SK-N-SH treated with all-trans-retinoic acid at 6 μM for 48 hours (cell line): ENCODE results near the gene PPP2R5D.

Experiments
- ARNTL ChIP-seq: fragments of 450-650 bp; formaldehyde crosslinking; IDR thresholded peaks from 2 replicates; pipeline ENCODE4 v1.5.0; 2020; ENCODE audit warnings: low read depth, mild to moderate bottlenecking, moderate library complexity, borderline replicate concordance
- ZC3H10 ChIP-seq: fragments of 250-450 bp; sonication (Bioruptor Pico); IDR thresholded peaks from 2 replicates; pipeline ENCODE4 v1.5.1; 2021; ENCODE audit warnings: mild to moderate bottlenecking, moderate library complexity
- ZFP3 ChIP-seq: fragments of 250-450 bp; sonication (Bioruptor Pico); IDR thresholded peaks from 2 replicates; pipeline ENCODE4 v1.5.0; 2020; ENCODE audit warnings: mild to moderate bottlenecking, moderate library complexity
- ZFP30 ChIP-seq: fragments of 450-650 bp; formaldehyde crosslinking; IDR thresholded peaks from 2 replicates; pipeline ENCODE4 v1.5.0; 2022; ENCODE audit warnings: mild to moderate bottlenecking, moderate library complexity

- TF ChIP-seq ZFP3 (CRISPR knock-in tag) (no peak), ZFP30 (no peak), ARNTL (CRISPR knock-in tag) (no peak), ZC3H10 (CRISPR knock-in tag) (no peak)
Observed at GRCh38 chr6:42988486-42989020, 4.2 kb downstream of the PPP2R5D start.
